HepG2 (cell line): ENCODE data around the gene SDHD. TPM values are rescaled to one million over a fixed set of nuclear protein-coding genes. Genes with fewer than 3 reads are reported as not detected.
A peak's percentile ranks its signal among the peaks of the same experiment; 100 is the strongest.

ENCODE experiments used
- BHLHE40 ChIP-seq: IDR thresholded peaks from 2 replicates; pipeline ENCODE4 v1.6.1; 2011; ENCODE audit warnings: low read length, improper control_type of control experiment
- BORCS8-MEF2B ChIP-seq: sonication (generic); formaldehyde crosslinking; IDR thresholded peaks from 2 replicates; pipeline ENCODE4 v1.8.0; 2022; ENCODE audit warnings: mild to moderate bottlenecking, missing genetic modification reagents
- BRD4 ChIP-seq: sonication (generic); formaldehyde crosslinking; IDR thresholded peaks from 2 replicates; pipeline ENCODE4 v1.4.0; 2020; ENCODE audit warnings: missing genetic modification reagents
- CHD2 ChIP-seq: IDR thresholded peaks from 2 replicates; pipeline ENCODE4 v1.6.1; 2011; ENCODE audit warnings: low read depth, low read length, improper control_type of control experiment
- DZIP1 ChIP-seq: sonication (generic); formaldehyde crosslinking; IDR thresholded peaks from 2 replicates; pipeline ENCODE4 v1.5.0; 2020; ENCODE audit warnings: mild to moderate bottlenecking, missing genetic modification reagents
- MIXL1 ChIP-seq: IDR thresholded peaks from 2 replicates; pipeline ENCODE4 v1.6.1; 2016
- MZF1 ChIP-seq: sonication (generic); formaldehyde crosslinking; IDR thresholded peaks from 2 replicates; pipeline ENCODE4 v1.8.1; 2023; ENCODE audit warnings: mild to moderate bottlenecking, missing genetic modification reagents, borderline replicate concordance
- NCOA5 ChIP-seq: sonication (generic); formaldehyde crosslinking; IDR thresholded peaks from 2 replicates; pipeline ENCODE4 v1.4.0; 2020; ENCODE audit warnings: missing genetic modification reagents
- PAX8 ChIP-seq: sonication (generic); formaldehyde crosslinking; IDR thresholded peaks from 2 replicates; pipeline ENCODE4 v1.8.0; 2022; ENCODE audit warnings: mild to moderate bottlenecking, missing genetic modification reagents, borderline replicate concordance
- REST ChIP-seq, 2 experiments: IDR thresholded peaks; 2 replicates each; pipeline ENCODE4 v1.6.1; 2011 to 2012; ENCODE audit warnings: low read length in 2 of 2, borderline replicate concordance in 1 of 2, low read depth in 1 of 2, mild to moderate bottlenecking in 1 of 2, moderate library complexity in 1 of 2
- RXRB ChIP-seq: IDR thresholded peaks from 2 replicates; pipeline ENCODE4 v1.6.1; 2016; ENCODE audit warnings: borderline replicate concordance, missing genetic modification reagents, missing compliant biosample characterization
- TEF ChIP-seq: sonication (generic); formaldehyde crosslinking; IDR thresholded peaks from 2 replicates; pipeline ENCODE4 v1.5.0; 2020; ENCODE audit warnings: missing genetic modification reagents
- ZBTB2 ChIP-seq: sonication (generic); formaldehyde crosslinking; IDR thresholded peaks from 2 replicates; pipeline ENCODE4 v1.8.0; 2022; ENCODE audit warnings: low read depth, missing genetic modification reagents
- ZFY ChIP-seq: sonication (generic); formaldehyde crosslinking; IDR thresholded peaks from 2 replicates; pipeline ENCODE4 v1.4.0; 2020; ENCODE audit warnings: missing genetic modification reagents
- ZNF354B ChIP-seq: sonication (generic); formaldehyde crosslinking; IDR thresholded peaks from 2 replicates; pipeline ENCODE4 v1.8.0; 2022; ENCODE audit warnings: mild to moderate bottlenecking, missing genetic modification reagents
- ZNF446 ChIP-seq: sonication (generic); formaldehyde crosslinking; IDR thresholded peaks from 2 replicates; pipeline ENCODE4 v1.5.0; 2020; ENCODE audit warnings: mild to moderate bottlenecking, missing genetic modification reagents
- ZNF546 ChIP-seq: sonication (generic); formaldehyde crosslinking; conservative IDR thresholded peaks from 2 replicates; pipeline ENCODE4 v1.8.1; 2023; ENCODE audit warnings: mild to moderate bottlenecking, missing genetic modification reagents
- ZNF816 ChIP-seq: sonication (generic); formaldehyde crosslinking; IDR thresholded peaks from 2 replicates; pipeline ENCODE4 v1.8.0; 2022; ENCODE audit warnings: missing genetic modification reagents, mild to moderate bottlenecking, borderline replicate concordance
- ZSCAN29 ChIP-seq: sonication (generic); formaldehyde crosslinking; conservative IDR thresholded peaks from 2 replicates; pipeline ENCODE4 v1.4.0; 2020; ENCODE audit warnings: mild to moderate bottlenecking, missing genetic modification reagents
- ZSCAN5A ChIP-seq: sonication (generic); formaldehyde crosslinking; IDR thresholded peaks from 2 replicates; pipeline ENCODE4 v1.8.0; 2022; ENCODE audit warnings: mild to moderate bottlenecking, missing genetic modification reagents, borderline replicate concordance
- polyA plus RNA-seq, 8 experiments: library from polyadenylated mRNA; depleted of rRNA in 3 of 8; stranded (reverse) in 7 of 8; unstranded in 1 of 8; fragments of >200 nt; fragmentation: Illumina TruSeq in 4 of 8; extraction: Trizol in 4 of 8; gene quantifications; 2 replicates each; pipeline versions ENCODE4 v1.2.1 to v1.2.3, GENCODE V29; 2011 to 2016; ENCODE audit warnings: low read depth in 4 of 8, missing spikeins in 1 of 8, mixed read lengths in 1 of 8; ENCODE audit not compliant: insufficient read depth in 1 of 8
- total RNA-seq, 5 experiments: library from RNA; depleted of rRNA; stranded (reverse); fragments of >200 nt; fragmentation: Illumina TruSeq; extraction: Trizol; gene quantifications; 2 replicates each; pipeline ENCODE4 v1.2.3, GENCODE V29; 2016; ENCODE audit warnings: low read depth in 1 of 5

SDHD gene
- total and polyA plus RNA-seq, 2 of the 13 experiments (the other 11 are each of a cell fraction or from before 2014, with no cell fraction given), result 117 to 123 TPM

- no peak for TF ChIP-seq REST (IDR thresholded peaks at IDR 0.05; ENCODE audit: borderline replicate concordance in 1 of 2, low read depth in 1 of 2, low read length in 2 of 2)
- TF ChIP-seq BORCS8-MEF2B (CRISPR knock-in tag), result no peak
- TF ChIP-seq NCOA5 (CRISPR knock-in tag), result no peak
- TF ChIP-seq PAX8 (CRISPR knock-in tag), result no peak
- no peak for TF ChIP-seq ZNF816 (CRISPR knock-in tag)
- TF ChIP-seq TEF, result no peak
- TF ChIP-seq MZF1 (CRISPR knock-in tag), result no peak
- TF ChIP-seq ZNF446 (CRISPR knock-in tag), result no peak
- TF ChIP-seq BHLHE40, result no peak
- no peak for TF ChIP-seq ZSCAN5A
- TF ChIP-seq CHD2, result no peak
- no peak for TF ChIP-seq ZNF354B (CRISPR knock-in tag)
- peak; percentile 42; the same call in 1 of the 2 replicates for TF ChIP-seq ZBTB2 (CRISPR knock-in tag)
- TF ChIP-seq ZFY (CRISPR knock-in tag), result peak; percentile 75
- 0 out of 2 replicates have a peak, but pooled peaks have one; percentile 23 for TF ChIP-seq DZIP1
- TF ChIP-seq BRD4 (CRISPR knock-in tag), result no peak
- no peak for TF ChIP-seq ZNF546
- no peak for TF ChIP-seq ZSCAN29 (CRISPR knock-in tag)
- TF ChIP-seq RXRB, result no peak
- TF ChIP-seq MIXL1 (CRISPR knock-in tag), result peak; percentile 93
Observed at GRCh38 chr11:112073941-112074811, 12.5 kb upstream of the SDHD start, which contains the start of the genes NKAPD1 and PIH1D2 (continued).
